Placental pericyte (primary cell): Measurements from ENCODE around the gene MYNN. TPM values are rescaled to one million over a fixed set of nuclear protein-coding genes. Genes with fewer than 3 reads are reported as not detected.

ENCODE experiments used
- total RNA-seq: library from RNA; depleted of rRNA; stranded (reverse); fragments of >200 nt; gene quantifications from 2 replicates; pipeline ENCODE4 v1.2.3, GENCODE V29; 2012

MYNN gene
- total RNA-seq: 15.1 and 18.0 TPM in 2 replicates

DNA sequence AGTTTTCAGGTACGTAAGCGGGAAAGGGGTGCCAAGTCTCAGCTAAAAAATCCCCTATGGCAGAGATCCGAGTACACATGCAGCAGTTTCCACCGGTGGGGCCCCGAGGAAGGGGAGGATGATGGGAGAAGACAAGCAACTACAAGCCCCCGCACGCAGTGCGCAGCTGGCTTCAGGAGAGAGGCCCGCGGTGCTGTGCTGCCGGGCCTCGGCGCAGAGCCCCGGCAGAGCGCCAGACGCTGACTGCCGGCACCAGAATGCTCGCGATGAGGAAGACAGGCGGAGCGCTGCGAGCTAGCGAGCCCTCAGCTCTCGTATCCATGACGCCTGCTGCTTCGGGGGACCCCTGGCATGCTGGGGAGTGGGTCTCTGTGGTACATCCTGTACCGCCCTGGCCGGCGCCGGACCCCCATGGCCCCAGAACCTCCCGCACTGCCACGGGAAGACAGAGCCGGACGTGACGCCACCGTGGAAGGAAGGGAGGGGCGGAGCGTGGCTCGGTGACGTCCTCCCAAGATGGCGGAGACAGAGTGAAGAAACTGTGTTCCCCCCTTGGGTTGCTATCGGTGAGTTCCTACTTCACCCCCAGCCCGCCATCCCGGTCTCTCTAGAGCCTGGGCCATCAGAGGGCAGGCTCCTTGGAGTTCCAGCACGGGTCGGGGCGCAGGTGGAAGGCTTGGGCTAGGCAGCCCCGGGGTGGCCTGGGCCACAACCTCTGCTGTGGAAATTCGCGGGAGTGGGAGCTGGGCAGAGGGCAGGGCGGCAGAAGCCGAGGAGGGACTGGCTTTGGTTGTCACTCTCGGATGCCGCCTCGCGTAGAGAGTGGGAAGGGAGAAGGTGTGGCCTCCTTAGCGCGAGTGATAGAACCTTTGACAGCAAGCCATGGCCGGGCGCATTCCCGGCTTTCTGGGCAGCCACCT, at the start of gene MYNN:
Gene MYNN (plus strand): TSS at position 500 of the 920 bp plus-strand sequence. CDS start 900 bp downstream, outside the sequence.

DNA sequence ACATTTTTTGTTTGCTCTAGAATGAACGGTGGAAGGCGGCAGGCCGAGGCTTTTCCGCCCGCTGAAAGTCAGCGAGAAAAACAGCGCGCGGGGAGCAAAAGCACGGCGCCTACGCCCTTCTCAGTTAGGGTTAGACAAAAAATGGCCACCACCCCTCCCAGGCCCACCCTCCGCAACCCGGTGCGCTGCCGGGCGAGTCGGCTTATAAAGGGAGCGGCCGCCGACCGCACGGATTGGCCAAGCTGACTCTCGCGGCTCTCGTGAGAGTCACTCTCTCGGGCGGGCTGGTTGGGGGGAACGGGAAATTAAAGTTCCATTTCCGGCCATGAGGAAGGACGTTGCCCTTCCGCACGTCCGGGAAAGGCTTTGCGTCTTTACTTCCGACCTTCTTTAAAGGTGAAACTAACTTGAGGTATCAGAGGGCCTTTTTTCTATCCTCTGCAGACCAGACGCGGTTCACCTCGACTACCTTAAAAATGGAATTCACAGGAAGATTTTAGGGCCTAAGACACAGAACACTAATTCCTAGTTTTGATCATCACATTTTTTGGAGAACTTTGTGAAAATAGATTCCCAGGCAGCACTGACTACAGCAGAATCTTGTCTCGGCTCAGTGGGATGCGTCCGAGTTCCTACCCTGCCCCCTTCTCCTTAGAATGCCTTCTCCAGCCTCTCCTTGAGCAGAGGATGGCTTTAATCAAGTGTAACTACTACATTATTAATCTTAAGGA, 8.1 kb upstream of the MYNN start, which contains the start of gene TERC:
Gene TERC (minus strand): TSS at position 179 of the 731 bp plus-strand sequence.

DNA sequence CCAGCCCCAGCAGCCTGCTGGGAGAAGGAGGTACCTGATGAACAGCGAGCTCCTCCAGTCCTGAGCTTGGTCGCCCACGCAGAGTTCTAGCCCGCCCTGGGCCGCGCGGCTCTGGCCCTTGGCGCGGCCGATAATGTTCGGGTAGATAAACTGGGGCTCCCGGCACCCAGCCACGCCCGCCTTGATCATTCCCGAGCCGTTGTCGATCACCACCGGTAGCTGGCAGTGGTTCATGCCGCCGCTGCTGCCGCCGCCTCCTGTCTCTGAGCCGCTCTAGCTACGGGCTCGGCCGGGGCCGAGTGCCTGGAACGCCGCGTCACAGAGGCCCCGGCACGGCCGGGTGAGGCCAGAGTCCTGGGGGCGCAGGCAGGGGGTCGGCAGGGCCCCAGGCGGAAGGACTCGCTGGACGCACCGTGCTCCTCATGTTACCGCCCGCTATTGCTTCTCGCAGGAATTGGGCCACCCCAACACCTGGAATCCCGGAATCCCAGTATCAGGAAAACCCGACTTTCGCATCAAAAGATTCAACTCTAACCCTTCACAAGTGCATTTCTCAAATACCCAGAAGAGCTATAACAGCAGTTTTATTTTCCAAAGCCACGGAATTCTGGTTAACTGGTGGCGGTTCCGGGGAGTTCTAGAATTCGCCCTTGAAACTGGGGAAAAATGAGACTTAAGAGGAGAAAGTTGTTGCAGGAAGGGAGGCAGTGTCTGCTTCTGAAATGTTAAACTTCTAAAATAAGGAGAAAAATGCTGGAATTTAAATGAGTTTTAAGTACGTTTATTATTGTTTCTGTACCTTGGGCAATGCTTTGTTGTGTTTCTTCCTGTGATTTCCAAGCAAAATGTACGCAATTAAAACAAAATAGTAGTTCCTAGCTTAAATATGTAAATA, 3.7 kb upstream of the MYNN start, which contains the start of gene ACTRT3:
Gene ACTRT3 (minus strand): TSS at position 275 of the 895 bp plus-strand sequence. CDS start 41 bp downstream, at position 234.

GRCh38 chr3:169812332-169813235, 39.4 kb downstream of the MYNN start, which contains the start of the genes LRRC34 and LRRIQ4:
Gene LRRC34 (minus strand): TSS chr3:169812904. CDS start chr3:169812548, 356 bp downstream.
Gene LRRIQ4 (plus strand): TSS chr3:169812870. CDS start chr3:169821922, 9,052 bp downstream.

Other genes starting within 250 kb of the MYNN start
- 2.4 and 48.0 TPM in 2 replicates for gene MECOM, start 109.7 kb upstream of the MYNN start, total RNA-seq
- 327 and 718 TPM in 2 replicates for gene TERC, start 8.3 kb upstream of the MYNN start, total RNA-seq
- 2.8 and 6.0 TPM in 2 replicates for gene ACTRT3, start 3.8 kb upstream of the MYNN start, total RNA-seq
- 0.14 TPM in 1 of 2 replicates, not detected in the other for gene LRRIQ4, start 39.5 kb downstream of the MYNN start, total RNA-seq
- 1.8 and 6.6 TPM in 2 replicates for gene LRRC34, start 39.5 kb downstream of the MYNN start, total RNA-seq
- gene LRRC31, start 96.5 kb downstream of the MYNN start, total RNA-seq: not detected in 2 replicates
- not detected in 2 replicates for gene SAMD7, start 138.2 kb downstream of the MYNN start, total RNA-seq
- 37.2 and 51.4 TPM in 2 replicates for gene SEC62, start 193.4 kb downstream of the MYNN start, total RNA-seq